TTC549 (cell line): ENCODE results near the gene PADI6.

Source experiments
- FAIRE-seq: peaks from 2 replicates; lab custom pipeline; 2012; peaks lifted over from hg19 to GRCh38; lab: Jason Lieb, UNC

Gene PADI6

DNA sequence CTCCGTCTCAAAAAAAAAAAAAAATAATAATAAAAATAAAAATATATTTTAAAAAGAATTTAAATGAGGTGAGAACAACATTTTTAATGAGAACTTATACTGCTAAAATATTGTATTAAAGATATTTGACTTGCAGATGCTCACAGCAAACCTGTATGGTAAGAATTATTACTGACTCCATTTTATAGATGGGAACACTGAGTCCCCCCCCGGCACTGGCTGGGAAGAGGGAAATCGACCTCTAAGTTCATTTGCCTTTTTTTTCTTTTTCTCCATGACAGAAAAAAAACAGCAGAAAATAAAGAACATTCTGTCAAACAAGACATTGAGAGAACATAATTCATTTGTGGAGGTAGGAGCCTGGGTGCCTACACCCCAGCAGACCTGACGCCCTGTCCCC is 13.4 kb upstream of the PADI6 start:
- no peak for FAIRE-seq

DNA sequence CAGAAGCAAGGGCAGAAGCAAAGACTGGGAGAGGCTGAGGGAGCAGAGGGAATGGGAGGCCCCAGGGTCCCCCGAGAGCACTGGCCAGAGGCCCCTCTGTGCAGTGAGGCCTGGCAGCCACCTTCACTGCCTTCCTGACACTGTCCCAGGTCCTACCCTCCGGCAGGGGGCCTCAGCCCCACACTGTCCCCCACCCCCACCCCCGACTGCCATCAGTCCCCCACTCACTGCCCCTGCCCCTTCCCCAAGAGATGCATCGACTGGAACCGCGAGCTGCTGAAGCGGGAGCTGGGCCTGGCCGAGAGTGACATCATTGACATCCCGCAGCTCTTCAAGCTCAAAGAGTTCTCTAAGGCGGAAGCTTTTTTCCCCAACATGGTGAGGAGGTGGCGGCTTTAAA is 13.0 kb upstream of the PADI6 start:
- no peak for FAIRE-seq

DNA sequence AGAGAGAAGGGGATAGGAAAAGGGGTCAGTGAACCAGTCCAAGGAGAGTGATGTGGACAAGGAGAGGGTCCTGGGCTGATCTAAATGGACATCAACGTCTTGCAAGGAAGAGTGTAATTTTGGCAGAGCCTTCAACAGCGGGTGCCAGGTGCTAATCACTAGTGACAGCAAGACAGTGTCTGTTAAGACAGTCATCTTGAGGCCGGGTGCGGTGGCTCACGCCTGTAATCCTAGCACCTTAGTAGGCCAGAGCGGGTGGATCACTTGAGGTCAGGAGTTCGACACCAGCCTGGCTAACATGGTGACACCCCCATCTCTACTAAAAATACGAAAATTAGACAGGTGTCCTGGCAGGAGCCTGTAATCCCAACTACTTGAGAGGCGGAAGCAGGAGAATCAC is 12.2 kb upstream of the PADI6 start:
- no peak for FAIRE-seq

DNA sequence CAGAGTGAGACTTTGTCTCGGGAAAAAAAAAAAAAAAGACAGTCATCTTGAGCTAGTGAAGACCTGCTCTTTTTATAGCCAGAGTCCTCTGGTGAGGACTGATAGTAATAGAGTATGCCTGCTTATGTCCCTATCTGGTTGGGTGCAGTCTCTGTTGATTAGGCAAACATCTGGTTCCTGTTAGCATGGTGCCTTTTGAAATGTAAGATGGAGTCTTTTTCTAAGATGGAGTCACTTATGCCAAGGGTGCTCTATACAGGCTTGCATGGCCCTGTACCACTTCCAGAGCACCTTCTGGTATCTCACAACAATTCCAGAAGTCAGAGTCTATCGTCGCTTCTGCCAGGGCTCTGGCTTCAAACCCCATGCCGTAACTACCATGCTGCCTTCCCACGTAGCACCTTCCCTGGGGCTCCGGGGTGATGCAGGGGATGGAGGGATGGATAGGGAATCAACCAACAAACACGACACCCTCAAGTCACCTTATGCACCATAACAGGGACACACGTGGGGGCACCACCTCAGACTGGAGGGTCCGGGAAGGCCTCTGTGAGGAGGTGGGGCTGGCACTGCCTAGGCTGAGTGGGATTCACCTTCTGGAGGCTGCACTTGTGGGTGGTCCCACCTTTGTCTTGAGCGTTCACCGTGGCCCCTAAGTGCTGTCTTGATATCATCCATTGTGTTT is 11.6 kb upstream of the PADI6 start:
- FAIRE-seq, result no peak

DNA sequence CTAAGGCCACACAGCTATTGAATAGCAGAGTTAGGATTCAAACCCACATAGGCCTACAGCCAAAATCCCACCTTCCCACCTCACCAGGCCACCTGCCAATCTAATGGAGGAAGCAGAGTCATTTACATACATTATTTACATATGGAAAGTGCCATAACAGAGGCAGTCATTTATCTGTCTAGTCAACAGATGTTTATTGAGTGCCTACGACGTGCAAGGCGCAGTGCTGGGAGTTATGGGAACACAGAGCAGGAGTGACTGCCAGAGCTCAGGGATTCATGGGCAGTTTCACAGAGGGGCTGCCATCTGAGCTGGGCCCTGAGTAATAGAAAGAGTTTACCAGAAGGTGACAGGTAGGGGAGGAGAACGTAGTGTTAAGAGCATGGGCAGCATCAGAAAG is 10.3 kb upstream of the PADI6 start:
- FAIRE-seq, result no peak

DNA sequence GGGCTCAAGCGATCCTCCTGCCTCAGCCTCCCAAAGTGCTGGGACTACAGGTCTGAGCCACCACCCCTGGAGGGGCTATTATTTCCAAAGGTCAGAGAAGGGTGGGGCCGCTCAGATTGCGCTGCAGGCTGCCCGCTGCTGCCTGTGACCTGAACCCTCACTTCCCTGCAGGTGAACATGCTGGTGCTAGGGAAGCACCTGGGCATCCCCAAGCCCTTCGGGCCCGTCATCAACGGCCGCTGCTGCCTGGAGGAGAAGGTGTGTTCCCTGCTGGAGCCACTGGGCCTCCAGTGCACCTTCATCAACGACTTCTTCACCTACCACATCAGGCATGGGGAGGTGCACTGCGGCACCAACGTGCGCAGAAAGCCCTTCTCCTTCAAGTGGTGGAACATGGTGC is 8.6 kb upstream of the PADI6 start:
- FAIRE-seq, result no peak

DNA sequence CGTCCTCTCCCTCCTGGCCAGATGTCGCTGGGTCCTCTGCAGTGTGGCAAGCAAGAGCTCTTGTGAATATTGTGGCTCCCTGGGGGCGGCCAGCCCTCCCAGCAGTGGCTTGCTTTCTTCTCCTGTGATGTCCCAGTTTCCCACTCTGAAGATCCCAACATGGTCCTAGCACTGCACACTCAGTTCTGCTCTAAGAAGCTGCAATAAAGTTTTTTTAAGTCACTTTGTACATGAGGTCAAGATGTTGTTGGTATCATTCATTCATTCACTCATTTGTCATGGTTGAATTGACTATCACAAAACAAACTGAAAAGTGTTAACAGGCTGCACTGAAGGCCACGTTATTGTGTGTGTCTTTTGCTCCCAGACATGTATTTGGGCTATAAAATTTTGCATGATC is 8.2 kb upstream of the PADI6 start:
- FAIRE-seq, result no peak

DNA sequence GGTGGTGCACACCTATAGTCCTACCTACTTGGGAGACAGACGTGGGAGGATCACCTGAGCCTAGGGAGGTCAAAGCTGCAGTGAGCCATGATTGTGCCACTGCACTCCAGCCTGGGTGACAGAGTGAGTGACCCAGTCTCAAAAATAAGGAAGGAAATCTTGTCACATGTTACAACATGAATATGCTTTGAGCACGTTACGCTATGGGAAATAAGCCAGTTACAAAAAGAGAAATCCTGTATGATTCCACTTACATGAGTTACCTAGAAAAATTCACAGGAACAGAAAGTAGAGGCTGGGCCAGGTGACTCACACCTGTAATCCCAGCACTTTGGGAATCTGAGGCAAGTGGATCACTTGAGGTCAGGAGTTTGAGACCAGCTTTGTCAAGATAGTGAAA is 6.7 kb upstream of the PADI6 start:
- FAIRE-seq, result no peak

DNA sequence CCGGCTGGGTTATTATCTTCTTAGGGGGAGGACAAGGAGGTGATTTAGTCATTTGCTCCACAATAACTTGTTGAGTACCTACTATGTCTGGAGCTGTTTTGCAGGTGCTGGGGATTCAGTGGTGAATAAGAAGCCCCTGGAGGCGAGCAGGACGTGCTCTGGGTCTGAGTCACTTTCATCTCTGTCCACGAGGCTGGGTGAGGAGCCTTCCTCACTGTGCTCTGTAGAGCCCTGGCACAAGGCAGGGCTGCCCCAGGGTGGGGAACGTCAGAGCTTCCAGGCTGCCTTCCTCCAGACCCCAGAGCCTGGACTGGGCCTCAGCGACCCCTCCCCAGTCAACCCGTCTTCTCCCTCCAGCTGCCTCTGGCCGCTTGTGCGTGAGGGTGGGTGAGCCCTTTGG is 2.5 kb upstream of the PADI6 start:
- no peak for FAIRE-seq

DNA sequence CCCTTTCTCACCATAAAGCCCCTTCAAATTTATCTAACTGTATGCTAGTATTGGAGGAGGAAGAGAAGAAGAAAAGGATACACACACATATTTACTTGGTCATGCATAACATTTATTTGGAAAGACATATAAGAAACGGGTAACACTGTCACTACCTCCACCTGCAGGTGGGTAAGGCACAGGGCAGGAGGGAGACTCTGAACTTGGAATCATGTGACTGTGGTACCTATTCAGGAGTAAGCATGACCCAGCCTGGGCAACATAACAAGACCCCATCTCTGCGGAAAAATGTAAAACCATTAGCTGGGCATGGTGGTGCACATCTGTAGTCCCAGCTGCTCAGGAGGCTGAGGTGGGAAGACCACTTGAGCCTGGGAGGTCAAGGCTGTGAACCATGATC is 1.4 kb upstream of the PADI6 start:
- no peak for FAIRE-seq

DNA sequence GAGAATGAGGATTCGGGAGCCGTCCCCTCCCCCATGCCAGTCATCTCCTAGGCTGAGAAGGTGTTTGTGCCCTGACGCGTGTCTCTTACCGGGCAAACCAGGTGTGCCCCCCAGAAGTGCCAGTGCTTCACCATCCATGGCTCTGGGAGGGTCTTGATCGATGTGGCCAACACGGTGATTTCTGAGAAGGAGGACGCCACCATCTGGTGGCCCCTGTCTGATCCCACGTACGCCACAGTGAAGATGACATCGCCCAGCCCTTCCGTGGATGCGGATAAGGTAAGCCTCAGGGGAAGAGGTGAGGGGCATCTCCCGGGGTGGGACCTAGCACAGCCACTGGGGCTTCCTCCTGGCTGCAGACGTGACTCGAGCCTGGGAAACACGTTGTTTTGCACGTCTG is 959 bp downstream of the PADI6 start:
- no peak for FAIRE-seq

DNA sequence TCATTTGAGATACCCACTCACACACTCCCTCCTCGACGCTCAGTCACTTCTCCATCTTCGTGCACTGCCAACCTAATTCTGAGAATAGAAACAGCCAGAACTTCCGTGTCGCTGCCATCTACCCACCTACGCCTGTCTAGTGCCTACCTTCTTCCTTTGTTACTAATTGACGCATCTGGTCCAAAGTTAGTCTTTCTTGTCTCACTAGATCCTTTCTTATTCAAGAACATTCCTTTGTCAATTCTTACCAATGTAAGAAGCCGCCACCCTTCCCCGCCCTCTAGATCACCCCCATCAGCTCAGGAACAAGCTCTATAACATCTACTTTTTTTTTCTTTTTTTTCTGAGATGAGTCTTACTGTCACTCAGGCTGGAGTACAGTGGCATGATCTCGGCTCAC is 3.7 kb downstream of the PADI6 start:
- FAIRE-seq, result no peak

DNA sequence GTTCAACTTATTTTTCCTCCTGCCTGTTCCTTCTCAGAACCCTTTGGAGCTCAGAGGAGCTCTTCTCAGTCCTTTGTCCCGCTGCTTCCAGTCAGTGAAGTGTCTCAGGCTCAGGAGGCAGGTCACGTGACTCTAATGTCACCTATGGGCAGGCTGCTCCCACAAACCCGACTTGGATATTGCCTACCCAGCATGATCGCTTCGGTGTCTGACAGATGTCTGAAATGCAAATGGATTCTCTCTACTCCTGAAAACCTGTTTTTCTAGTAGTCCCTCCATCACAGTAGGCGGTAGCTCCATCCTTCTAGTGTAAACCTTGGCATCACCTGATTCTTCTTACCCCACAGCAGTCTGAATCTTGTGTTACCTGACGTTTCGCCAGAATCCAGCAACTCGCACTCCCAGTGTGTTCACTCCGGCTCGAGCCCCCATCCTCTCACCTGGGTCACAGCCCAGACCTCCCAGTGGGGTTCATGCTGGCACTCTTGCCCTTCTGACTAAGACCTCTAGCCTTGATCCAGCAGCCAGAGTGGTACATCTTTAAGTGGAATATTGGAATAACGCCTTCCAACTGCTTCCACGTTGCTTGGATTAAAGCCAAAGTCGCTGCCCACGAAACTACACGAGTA is 5.4 kb downstream of the PADI6 start:
- FAIRE-seq, result no peak

DNA sequence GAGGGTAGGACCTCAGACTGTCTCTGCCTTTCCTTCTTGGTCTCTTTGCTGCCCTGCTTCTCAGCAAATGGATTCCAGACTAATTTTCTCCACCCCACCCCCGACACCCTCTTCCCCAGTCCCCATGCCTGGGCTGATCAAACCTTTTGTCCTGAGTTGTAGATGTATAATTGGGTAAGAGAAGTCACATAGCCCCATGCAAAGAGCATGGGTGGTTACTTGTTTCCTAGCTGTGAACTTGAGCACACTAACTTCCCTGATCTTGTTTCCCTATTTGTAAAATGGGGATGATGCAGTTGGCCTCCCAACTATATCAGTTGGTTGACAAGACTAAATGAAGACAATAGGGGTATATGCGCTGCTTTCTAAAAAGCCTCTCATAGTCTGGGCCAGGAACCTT is 9.2 kb downstream of the PADI6 start:
- no peak for FAIRE-seq

DNA sequence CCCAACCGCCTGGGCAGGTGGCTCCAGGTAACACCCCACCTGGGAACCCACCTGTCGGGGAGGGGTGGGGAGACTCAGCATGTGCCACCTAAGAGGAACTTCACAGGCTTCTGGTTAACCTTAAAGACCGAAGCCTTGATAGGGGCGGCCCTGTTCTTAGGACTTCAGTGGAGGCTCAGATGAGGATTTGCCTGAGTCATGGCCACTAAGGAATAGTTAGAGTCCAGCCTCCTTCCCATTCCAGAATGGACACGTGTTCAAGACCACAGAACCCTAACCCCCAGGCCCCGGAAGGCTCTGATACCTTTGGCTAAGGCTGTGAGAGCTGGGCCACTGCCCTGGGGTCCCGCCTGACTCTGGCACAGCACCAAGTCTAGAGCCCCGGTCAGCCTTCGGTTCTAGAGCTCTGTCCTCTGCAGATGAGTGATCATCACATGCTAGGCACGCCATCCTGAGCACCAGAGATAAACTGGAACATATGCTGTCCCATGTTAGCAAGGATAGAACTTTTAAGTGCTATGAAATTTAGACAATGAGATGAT is 20.3 kb downstream of the PADI6 start:
- no peak for FAIRE-seq

DNA sequence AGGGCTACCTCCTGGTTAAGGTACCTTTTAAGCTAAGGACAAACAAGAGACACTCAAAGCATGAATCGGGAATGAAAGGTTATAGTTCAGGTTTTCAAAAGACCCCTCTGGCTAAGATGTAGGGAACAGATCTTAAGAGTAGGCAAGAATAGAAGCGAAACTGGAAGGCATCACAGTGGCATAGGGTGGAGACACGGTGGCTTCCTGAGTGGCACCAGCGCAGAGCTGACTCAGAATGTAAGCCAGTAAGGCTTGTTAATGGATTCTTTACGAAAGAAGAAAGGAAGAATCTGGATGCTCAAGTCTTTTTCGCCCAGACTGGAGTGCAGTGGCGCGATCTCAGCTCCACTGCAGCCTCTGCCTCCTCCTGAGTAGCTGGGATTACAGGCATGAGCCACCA is 21.2 kb downstream of the PADI6 start:
- no peak for FAIRE-seq

DNA sequence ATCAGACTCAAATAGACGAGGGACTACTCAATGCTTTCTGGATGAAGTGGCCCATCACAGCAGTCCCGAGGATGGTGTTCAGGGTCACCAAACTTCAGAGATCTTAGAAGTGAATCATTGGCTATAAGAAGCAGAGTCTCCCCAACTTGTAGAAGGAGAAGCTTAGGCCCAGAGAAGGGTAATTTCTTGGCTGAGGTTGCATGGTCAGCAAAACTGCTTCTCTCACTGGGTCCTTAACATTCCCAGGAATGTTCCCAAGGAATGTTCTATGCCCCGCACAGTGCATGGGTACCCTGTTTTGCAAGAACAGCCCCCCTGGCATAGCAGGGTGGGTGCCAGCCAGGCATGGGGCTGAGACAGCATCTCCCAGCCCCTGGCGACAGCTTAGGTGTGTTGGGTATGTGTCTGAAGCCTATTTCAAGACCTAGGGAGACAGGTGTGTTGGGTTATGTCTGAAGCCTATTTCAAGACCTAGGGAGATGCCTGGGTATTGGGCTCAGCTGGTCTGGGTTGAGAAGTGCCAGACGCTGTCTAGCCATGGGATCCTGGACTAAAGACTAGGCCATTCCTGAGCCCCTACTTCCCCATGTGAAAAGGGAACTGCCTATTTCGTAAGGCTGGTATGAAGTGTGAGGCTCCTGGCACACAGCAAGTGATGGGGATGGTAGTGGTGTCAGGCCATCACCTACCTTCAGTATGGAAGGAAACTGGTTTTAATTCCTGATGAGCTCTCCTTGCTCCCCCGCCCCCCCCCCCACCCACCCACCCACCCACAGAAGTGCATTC is 26.1 kb downstream of the PADI6 start:
- no peak for FAIRE-seq

DNA sequence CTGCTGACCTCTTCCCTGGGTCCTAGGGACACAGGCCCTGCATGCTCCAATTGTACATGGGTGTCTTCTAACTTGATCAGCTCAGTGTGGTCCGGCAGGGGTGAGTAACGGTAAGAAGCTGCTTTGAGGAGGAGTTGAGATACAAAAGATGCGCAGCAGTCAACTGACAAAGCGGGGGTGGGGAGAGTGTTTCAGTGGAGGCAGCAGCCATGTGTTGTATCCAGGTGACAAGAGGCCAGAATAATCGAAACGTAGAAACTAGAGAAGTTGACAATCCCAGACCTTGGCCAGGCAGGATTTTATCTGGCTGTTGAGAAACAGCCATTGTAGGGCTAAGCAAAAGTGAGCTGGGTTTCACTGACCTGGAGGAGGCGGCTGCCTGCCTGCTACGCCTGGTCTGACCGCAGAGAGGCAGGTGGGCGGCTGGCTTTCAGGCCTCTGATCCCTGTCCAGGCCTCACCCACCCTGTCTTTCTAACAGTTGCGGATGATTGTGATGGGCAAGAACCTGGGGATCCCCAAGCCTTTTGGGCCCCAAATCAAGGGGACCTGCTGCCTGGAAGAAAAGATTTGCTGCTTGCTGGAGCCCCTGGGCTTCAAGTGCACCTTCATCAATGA is 28.8 kb downstream of the PADI6 start:
- no peak for FAIRE-seq

DNA sequence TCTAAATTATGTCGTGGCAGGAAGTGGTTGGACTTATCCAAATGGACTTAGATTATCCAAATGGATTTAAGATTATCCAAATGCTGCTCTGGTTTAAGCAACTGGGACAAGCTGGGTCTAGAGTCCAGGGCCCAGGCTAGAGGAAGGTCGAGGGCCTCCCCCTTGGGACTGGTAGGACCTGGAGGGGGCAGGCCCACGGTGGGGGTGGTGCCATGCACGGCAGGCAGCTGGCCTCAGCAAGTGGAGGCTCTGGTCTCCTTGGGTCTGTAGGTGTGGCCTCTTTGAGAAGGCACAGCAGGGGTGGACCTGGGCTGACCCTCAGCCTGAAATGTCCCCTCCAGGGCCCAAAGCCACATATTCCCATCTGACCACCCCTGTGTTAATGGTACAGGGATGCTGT is 29.8 kb downstream of the PADI6 start:
- no peak for FAIRE-seq

DNA sequence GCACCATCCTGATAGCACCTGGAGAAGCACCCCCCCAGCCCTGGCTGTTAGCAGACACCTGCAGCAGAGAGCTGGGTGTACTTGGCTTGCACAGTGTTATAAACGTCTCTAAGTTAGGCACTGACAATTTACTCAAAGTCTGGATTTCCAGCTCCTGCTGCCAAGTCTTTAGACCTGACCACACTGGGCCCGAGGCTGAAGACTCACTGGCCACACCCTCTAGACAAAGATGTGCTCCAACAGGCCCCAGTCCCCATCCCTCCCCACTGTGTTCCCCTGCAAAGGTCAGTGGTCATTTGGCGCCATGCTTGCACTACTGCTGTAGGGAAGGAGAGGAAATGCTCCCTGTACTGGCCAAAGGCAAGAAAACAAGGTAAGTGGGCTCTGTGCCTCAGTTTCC is 31.1 kb downstream of the PADI6 start:
- FAIRE-seq, result no peak

DNA sequence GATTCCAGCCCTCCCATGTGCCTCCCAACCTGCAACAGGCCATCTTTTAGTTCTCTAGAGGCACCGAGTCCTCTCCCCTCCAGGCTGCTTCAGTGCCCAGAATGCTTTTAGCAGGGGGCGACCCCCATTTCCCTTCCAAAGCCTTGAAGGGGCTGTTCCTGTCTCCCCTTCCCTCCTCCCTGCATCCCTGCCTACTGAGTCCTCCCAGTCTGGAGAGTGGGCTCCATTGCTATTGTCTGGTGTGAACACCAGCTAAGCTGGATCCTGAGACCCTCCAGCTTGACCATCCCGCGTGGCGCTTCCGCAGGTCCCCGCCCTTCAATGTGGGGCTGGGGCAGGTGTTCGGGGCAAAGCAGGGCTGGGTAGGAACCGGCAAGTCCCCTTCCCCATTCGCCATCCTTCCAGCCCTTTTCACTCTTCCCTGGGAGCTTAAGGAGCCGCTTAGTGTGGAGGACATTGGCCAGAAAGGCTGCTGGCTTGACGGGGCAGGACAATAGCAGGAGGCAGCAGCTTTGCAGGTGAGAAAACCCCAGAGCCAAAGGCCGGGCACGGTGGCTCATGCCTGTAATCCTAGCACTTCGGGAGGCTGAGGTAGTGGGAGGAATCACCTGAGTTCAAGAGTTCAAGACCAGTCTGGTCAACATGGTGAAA is 32.2 kb downstream of the PADI6 start:
- no peak for FAIRE-seq

DNA sequence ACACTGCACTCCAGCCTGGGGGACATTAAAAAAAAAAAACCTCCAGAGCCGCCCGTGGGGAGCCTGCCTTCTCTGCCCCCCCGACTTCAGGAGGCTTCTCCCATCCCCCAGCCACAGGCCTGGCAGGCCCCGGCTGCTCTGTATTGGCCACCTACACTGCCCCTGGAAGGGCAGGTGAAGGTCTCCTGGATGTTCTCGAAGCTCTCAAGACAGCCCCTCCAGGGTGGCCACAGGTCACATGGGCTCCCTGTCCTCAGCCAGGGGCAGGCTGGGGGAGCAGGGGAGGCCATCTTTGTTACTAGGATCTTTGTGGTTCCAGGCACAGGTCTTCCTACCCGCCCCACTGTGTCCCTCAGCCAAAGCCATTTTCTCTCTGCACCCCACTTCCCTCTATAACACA is 32.8 kb downstream of the PADI6 start:
- FAIRE-seq, result no peak
